ENCODE measurements around the gene ABCE1.

Gene ABCE1

GRCh38 chr4:145097821-145098674, at the start of gene ABCE1, which contains the start of gene ANAPC10:
ABCE1 (plus strand) TSS chr4:145098311; CDS start chr4:145104413, 6,102 bp downstream.
ANAPC10 (minus strand) TSS chr4:145098196; CDS start chr4:145096099, 2,097 bp downstream.
- peak; percentile 95 for DNase-seq (ENCODE audit: low spot score)

GRCh38 chr4:145048817-145049216, 49.3 kb upstream of the ABCE1 start:
- DNase-seq (ENCODE audit: low spot score), result no peak

GRCh38 chr4:145049241-145049640, 48.9 kb upstream of the ABCE1 start:
- DNase-seq (ENCODE audit: low spot score), result no peak

GRCh38 chr4:145055533-145056257, 42.4 kb upstream of the ABCE1 start:
- no peak for DNase-seq (ENCODE audit: low spot score)

DNA sequence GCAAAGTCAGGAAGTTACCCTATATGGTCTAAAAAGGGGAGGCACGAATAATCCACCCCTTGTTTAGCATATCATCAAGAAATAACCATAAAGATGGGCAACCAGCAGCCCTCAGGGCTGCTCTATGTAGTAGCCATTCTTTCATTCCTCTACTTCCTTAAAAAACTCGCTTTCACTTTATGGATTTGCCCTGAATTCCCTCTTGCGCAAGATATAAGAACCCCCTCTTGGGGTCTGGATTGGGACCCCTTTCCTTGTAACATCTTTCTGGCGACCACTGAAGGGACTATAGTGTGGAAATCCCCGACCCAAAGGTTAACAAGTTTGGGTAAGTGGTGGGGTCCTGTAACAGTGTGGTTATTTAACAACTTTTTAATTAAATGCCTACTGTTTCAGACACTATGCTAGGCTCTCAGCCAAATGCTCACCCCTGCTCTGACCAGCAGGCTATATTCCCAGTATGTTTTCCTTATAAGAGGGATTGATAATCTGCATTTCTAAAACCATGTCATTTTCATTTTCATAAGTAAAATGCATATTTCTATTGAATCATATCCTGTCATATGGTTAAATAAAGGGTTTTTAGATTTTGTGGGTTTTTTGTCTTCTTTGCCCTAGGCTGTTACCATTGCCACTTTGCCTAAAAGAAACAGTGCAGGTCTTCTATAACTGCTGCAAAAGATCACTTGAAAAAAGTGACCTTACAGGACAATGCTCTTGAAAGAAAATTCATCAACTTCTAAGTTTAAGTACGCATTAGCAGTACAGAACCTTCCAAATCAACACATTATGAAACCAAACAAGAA, 41.6 kb upstream of the ABCE1 start:
- no peak for DNase-seq (ENCODE audit: low spot score)

GRCh38 chr4:145058256-145058655, 39.9 kb upstream of the ABCE1 start:
- DNase-seq (ENCODE audit: low spot score), result no peak

DNA sequence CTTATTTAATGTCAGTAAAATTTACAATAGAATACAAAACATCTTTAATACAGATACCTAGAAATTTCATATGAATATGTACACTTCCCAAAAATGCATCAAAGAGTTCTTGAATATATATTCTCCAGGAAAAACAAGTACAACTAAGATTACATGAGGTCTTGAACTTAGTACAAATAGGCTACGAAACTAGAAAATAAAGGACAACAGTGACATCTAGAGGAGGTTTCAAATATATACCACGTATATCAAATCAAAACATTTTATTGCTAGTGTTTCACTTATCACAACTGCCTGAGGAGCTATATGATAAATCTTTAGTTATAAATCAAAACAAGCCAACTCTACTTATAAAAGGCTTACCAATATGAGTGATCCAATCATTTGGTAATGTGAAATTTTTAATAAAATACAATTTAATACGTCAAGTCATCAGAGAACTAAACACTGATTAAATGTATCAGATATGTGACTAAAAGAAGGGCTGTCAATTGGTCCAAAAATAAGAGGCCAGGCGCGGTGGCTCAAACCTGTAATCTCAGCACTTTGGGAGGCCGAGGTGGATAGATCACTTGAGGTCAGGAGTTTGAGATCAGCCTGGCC, 36.7 kb upstream of the ABCE1 start:
- no peak for DNase-seq (ENCODE audit: low spot score)

DNA sequence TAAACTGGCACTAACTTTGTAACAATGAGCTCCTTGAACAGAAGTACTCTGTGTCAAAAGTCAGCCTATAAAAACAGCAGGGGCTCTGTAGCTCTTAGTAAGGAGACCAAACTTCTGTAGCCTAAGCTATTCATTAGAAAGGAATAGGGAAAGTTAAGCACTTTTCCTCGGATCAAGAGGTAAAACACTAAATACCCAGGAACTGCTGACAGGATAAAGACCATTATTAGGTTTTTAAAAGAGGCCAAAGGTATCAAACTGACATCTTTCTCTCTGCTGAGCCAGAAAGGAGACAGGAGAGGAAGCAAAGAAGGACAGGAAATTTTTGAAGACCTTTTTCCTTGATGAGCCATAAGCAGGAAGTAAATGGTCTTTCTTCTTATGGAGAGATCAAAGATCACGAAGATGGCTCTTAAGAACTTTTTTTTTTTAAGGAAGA, 32.0 kb upstream of the ABCE1 start:
- DNase-seq (ENCODE audit: low spot score), result no peak

DNA sequence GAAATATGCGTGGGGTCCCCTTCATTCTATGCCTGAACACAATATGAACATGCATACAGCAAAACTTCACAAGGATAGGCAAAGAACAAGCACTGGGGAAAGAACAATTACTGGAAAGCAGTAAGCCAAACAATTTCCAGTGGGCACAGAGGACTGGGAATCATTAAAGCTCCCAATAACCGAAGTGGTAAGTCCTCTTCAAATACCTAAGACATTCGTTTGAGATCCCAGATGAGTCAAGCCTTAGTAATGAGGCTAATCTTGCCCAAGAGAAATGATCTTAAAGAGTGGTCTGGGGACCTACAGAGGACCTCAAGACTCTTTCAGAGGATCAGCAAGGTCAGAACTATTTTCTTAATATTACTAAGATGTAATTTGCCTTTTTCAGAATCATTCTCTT, 28.8 kb upstream of the ABCE1 start:
- DNase-seq (ENCODE audit: low spot score), result no peak

- no peak for DNase-seq (ENCODE audit: low spot score)
These were observed 26.6 kb upstream of the ABCE1 start for GRCh38 chr4:145071560-145071959.

- DNase-seq (ENCODE audit: low spot score), result no peak
These were observed 22.2 kb upstream of the ABCE1 start for GRCh38 chr4:145075742-145076468.

DNA sequence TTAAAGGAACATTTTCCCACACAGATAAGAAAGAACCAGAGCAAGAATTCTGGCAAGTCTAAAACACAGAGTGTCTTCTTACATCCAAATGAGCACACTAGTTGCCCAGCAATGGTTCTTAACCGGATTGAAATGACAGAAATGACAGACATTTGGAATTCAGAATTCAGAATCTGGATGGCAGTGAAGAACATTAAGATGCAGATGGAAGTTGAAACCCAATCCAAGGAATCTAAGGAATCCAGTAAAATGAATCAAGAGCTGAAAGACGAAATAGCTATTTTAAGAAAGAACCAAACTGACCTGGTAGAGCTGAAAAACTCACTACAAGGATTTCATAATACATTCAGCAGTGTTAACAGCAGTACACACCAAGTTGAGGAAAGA, 21.6 kb upstream of the ABCE1 start:
- DNase-seq (ENCODE audit: low spot score), result no peak

DNA sequence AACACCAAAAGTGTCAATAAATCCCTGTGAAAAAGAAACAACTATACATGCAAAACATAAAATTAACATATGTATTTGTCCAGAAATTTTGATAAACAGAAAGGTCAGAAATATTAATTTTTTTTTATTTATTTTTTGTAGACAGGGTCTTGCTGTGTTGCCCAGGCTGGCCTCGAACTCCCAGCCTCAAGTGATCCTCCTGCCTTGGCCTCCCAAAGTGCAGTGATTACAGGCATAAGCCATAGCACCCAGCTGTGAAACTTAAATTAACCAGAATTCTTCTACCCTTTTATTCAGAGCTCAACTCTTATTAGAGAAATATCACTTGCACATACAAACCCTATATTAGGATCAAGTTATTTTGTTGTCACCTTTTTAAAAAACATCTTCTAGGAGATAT, 16.4 kb upstream of the ABCE1 start:
- no peak for DNase-seq (ENCODE audit: low spot score)

GRCh38 chr4:145083891-145084605, 14.1 kb upstream of the ABCE1 start:
- DNase-seq (ENCODE audit: low spot score), result no peak

GRCh38 chr4:145090380-145090779, 7.7 kb upstream of the ABCE1 start:
- DNase-seq (ENCODE audit: low spot score), result no peak

GRCh38 chr4:145093638-145094037, 4.5 kb upstream of the ABCE1 start:
- no peak for DNase-seq (ENCODE audit: low spot score)

GRCh38 chr4:145097331-145097820, 735 bp upstream of the ABCE1 start:
- DNase-seq (ENCODE audit: low spot score), result no peak

GRCh38 chr4:145098675-145099037, 545 bp downstream of the ABCE1 start:
- DNase-seq (ENCODE audit: low spot score), result no peak

DNA sequence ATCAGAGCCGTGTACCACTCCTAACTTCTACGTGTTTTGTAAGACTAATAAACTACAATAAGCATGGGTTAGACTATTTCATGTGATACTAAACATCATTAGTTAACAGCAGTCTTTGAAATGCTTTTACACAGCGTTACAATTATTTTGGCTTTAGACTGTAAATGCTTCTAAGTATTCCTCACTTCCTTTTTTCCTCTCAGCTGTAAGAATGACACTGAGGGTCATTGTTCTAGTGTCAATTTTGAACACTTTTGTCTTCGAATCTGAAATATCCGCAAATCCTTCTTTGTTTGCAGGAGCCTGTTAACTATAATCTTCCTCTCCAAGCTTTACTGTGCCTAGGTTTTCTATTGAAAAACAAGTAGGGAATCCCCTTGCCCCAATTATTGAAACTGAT, 1.5 kb downstream of the ABCE1 start:
- DNase-seq (ENCODE audit: low spot score), result no peak

GRCh38 chr4:145101091-145101490, 3.0 kb downstream of the ABCE1 start:
- DNase-seq (ENCODE audit: low spot score), result no peak
